HL-60 (cell line): Measurements from ENCODE around the gene TFAP2A.

Experiments used
- CTCF ChIP-seq: IDR thresholded peaks from one replicate; pipeline ENCODE4 v1.5.1; 2011; ENCODE audit warnings: low read length, control low read depth, inconsistent platforms; ENCODE audit not compliant: insufficient read depth
- GABPA ChIP-seq: IDR thresholded peaks from 2 replicates; pipeline ENCODE4 v1.6.1; 2012; ENCODE audit warnings: low read depth
- POLR2AphosphoS5 ChIP-seq: IDR thresholded peaks from 2 replicates; pipeline ENCODE4 v1.6.1; 2012; ENCODE audit warnings: low read depth
- REST ChIP-seq: IDR thresholded peaks from 2 replicates; pipeline ENCODE4 v1.6.1; 2012; ENCODE audit warnings: low read depth; ENCODE audit not compliant: insufficient replicate concordance
- SPI1 ChIP-seq: IDR thresholded peaks from 2 replicates; pipeline ENCODE4 v1.6.1; 2012; ENCODE audit warnings: low read depth, mild to moderate bottlenecking, borderline replicate concordance

- TF ChIP-seq POLR2AphosphoS5 (no peak), CTCF (no peak), REST (no peak), GABPA (no peak), SPI1 (no peak)
Observed at GRCh38 chr6:10463491-10464481, 48.9 kb upstream of the TFAP2A start.
